K562 (cell line): Measurements from ENCODE around the gene DCAF8. TPM values are rescaled to one million over a fixed set of nuclear protein-coding genes. Genes with fewer than 3 reads are reported as not detected.

Source experiments
- ARHGAP35 ChIP-seq: fragments of 450-650 bp; IDR thresholded peaks from 2 replicates; pipeline ENCODE4 v1.6.1; 2018; ENCODE audit not compliant: partially characterized antibody
- ATF2 ChIP-seq: sonication (generic); formaldehyde crosslinking; IDR thresholded peaks from 2 replicates; pipeline ENCODE4 v1.8.1; 2022; ENCODE audit warnings: missing genetic modification reagents
- ATF6 ChIP-seq: sonication (generic); formaldehyde crosslinking; IDR thresholded peaks from 2 replicates; pipeline ENCODE4 v1.4.0; 2020; ENCODE audit warnings: mild to moderate bottlenecking, missing genetic modification reagents
- DLX4 ChIP-seq: fragments of 250-450 bp; sonication (Bioruptor Pico); IDR thresholded peaks from 2 replicates; pipeline ENCODE4 v1.6.1; 2021; ENCODE audit warnings: mild to moderate bottlenecking
- FOS ChIP-seq: IDR thresholded peaks from 3 replicates; pipeline ENCODE4 v1.6.1; 2011; ENCODE audit not compliant: insufficient read length; ENCODE audit errors: extremely low read depth
- FOXJ3 ChIP-seq: sonication (generic); formaldehyde crosslinking; IDR thresholded peaks from 2 replicates; pipeline ENCODE4 v1.4.0; 2020; ENCODE audit warnings: mild to moderate bottlenecking, missing genetic modification reagents
- FOXK2 ChIP-seq, 2 experiments: fragments of 450-650 bp; IDR thresholded peaks in 1 of 2; conservative IDR thresholded peaks in 1 of 2; 2 replicates each; pipeline ENCODE4 v1.6.1; 2016; ENCODE audit warnings: low read depth in 2 of 2, mild to moderate bottlenecking in 1 of 2
- FOXP4 ChIP-seq: sonication (generic); formaldehyde crosslinking; IDR thresholded peaks from 2 replicates; pipeline ENCODE4 v1.8.0; 2022; ENCODE audit warnings: mild to moderate bottlenecking, missing genetic modification reagents, borderline replicate concordance
- HDAC1 ChIP-seq, 2 experiments: fragments of 450-650 bp; IDR thresholded peaks; 2 replicates each; pipeline ENCODE4 v1.6.1; 2016 to 2017; ENCODE audit warnings: inconsistent platforms in 1 of 2, mild to moderate bottlenecking in 1 of 2, moderate library complexity in 1 of 2
- HLTF ChIP-seq: fragments of 450-650 bp; IDR thresholded peaks from 2 replicates; pipeline ENCODE4 v1.6.1; 2016
- HOXB6 ChIP-seq: fragments of 250-450 bp; sonication (Bioruptor Pico); IDR thresholded peaks from 2 replicates; pipeline ENCODE4 v1.5.1; 2022; ENCODE audit warnings: mild to moderate bottlenecking, borderline replicate concordance
- MCM7 ChIP-seq, 2 experiments: fragments of 450-650 bp; IDR thresholded peaks; 2 replicates each; pipeline ENCODE4 v1.6.1; 2016 to 2018
- MEF2D ChIP-seq: conservative IDR thresholded peaks from 2 replicates; pipeline ENCODE4 v1.6.1; 2016; ENCODE audit warnings: low read depth, missing genetic modification characterization, missing compliant biosample characterization
- RB1 ChIP-seq: fragments of 450-650 bp; IDR thresholded peaks from 2 replicates; pipeline ENCODE4 v1.6.1; 2017; ENCODE audit warnings: low read depth, mild to moderate bottlenecking
- RNF219 ChIP-seq: fragments of 250-450 bp; sonication (Bioruptor Pico); IDR thresholded peaks from 2 replicates; pipeline ENCODE4 v1.5.0; 2022; ENCODE audit warnings: mild to moderate bottlenecking
- SMARCA5 ChIP-seq: fragments of 450-650 bp; IDR thresholded peaks from 2 replicates; pipeline ENCODE4 v1.6.1; 2016
- SMARCC2 ChIP-seq: fragments of 450-650 bp; IDR thresholded peaks from 2 replicates; pipeline ENCODE4 v1.6.1; 2017; ENCODE audit warnings: antibody characterized with exemption, moderate library complexity, mild to moderate bottlenecking, low read depth
- TAL1 ChIP-seq: fragments of 450-650 bp; IDR thresholded peaks from 2 replicates; pipeline ENCODE4 v1.6.1; 2016; ENCODE audit warnings: mild to moderate bottlenecking
- XRCC5 ChIP-seq: fragments of 200-400 bp; formaldehyde crosslinking; IDR thresholded peaks from 2 replicates; pipeline ENCODE4 v1.6.1; 2017; ENCODE audit warnings: low read depth, mild to moderate bottlenecking, low read length
- ZNF3 ChIP-seq: fragments of 250-450 bp; sonication (Bioruptor Pico); IDR thresholded peaks from 2 replicates; pipeline ENCODE4 v1.5.0; 2021; ENCODE audit warnings: mild to moderate bottlenecking, moderate library complexity
- polyA plus RNA-seq, 8 experiments: library from polyadenylated mRNA; depleted of rRNA in 4 of 8; stranded (reverse) in 5 of 8; unstranded in 3 of 8; fragments of >200 nt; fragmentation: Nextera tagmentation in 2 of 8; fragmentation: Illumina TruSeq in 1 of 8; extraction: Ambion mirVana in 2 of 8; extraction: Trizol in 1 of 8; gene quantifications; 2 replicates each; pipeline versions ENCODE4 v1.2.1 to v1.2.3, GENCODE V29; 2011 to 2014; ENCODE audit warnings: inconsistent platforms in 1 of 8, missing spikeins in 1 of 8
- total RNA-seq, 7 experiments: library from RNA; depleted of rRNA in 6 of 7; stranded (reverse); fragments of >200 nt in 6 of 7; fragmentation: Illumina TruSeq in 2 of 7; extraction: Trizol in 2 of 7; gene quantifications; 2 replicates each; pipeline versions ENCODE4 v1.2.1 to v1.2.3, GENCODE V29; 2011 to 2021; ENCODE audit warnings: low replicate concordance in 1 of 7

Gene DCAF8
- total and polyA plus RNA-seq, 9 of the 15 experiments (the other 6 are each of a cell fraction or from before 2014, with no cell fraction given), result 11.6 to 149 (median 81.3) TPM

- TF ChIP-seq FOXP4 (CRISPR knock-in tag) (no peak), TAL1 (no peak), FOXK2 (conservative IDR thresholded peaks at IDR 0.05 in 1 of 2, IDR thresholded peaks at IDR 0.05 in 1 of 2; ENCODE audit: low read depth in 2 of 2) (no peak), MEF2D (no peak), ZNF3 (CRISPR knock-in tag) (no peak), ARHGAP35 (no peak), ATF6 (CRISPR knock-in tag) (no peak), HDAC1 (IDR thresholded peaks at IDR 0.05) (0 out of 4 replicates have a peak, but pooled peaks of 1 of the 2 experiments have one; percentile 6), DLX4 (no peak), RB1 (no peak), MCM7 (IDR thresholded peaks at IDR 0.05) (no peak), SMARCC2 (no peak), FOXJ3 (CRISPR knock-in tag) (no peak), HOXB6 (CRISPR knock-in tag) (no peak), XRCC5 (no peak), HLTF (0 out of 2 replicates have a peak, but pooled peaks have one; percentile 54), FOS (no peak), SMARCA5 (peak; percentile 46; the same call in 1 of the 2 replicates), RNF219 (CRISPR knock-in tag) (no peak), ATF2 (CRISPR knock-in tag) (0 out of 2 replicates have a peak, but pooled peaks have one; percentile 24)
These were observed 68.3 kb downstream of the DCAF8 start (continued) for GRCh38 chr1:160193832-160194736.
